K562 (cell line): ENCODE results near the gene TP53BP2. TPM values are rescaled to one million over a fixed set of nuclear protein-coding genes. Genes with fewer than 3 reads are reported as not detected.

Source experiments
- ATAC-seq: fragments of 200-7000 bp; cut with Tn5 transposase; 3 replicates; pipeline ENCODE4 v1.9.1; 2020; ENCODE audit warnings: moderate library complexity
- BruUV-seq: library from RNA; stranded (reverse); fragments of 400-500 nt; replicated peaks from 2 replicates; lab custom pipeline; 2021; lab: Mats Ljungman, UMichigan
- CTCF ChIA-PET: fragments of 300-600 bp; formaldehyde crosslinking; extraction: SDS; loops from one replicate; lab custom pipeline; 2021; ENCODE audit warnings: low intra/inter-chr PET ratio; lab: Yijun Ruan, JAX
- POLR2A ChIA-PET: fragments of 300-600, 350-650 bp; sonication (Branson Sonifier 250); formaldehyde crosslinking; extraction: SDS; loops from one replicate; lab custom pipeline; 2021; ENCODE audit warnings: antibody characterized with exemption, inconsistent platforms; lab: Yijun Ruan, JAX
- DNase-seq, 4 experiments: peaks; one replicate each; pipeline versions ENCODE4 v3.0.0 to v3.0.0-alpha.2; 2011 to 2018; ENCODE audit warnings: low spot score in 3 of 4, mixed read lengths in 3 of 4; ENCODE audit errors: extremely low read depth in 1 of 4
- FAIRE-seq: peaks from 2 replicates; lab custom pipeline; 2011; peaks lifted over from hg19 to GRCh38; lab: Jason Lieb, UNC
- H2AFZ ChIP-seq: 2 replicates; pipeline ENCODE4 v1.6.0; 2011; ENCODE audit warnings: low read depth, low read length, control low read depth, inconsistent platforms
- H3K27ac ChIP-seq: fragments of 200-600 bp; 3 replicates; pipeline ENCODE4 v1.8.0; 2011; ENCODE audit warnings: low read depth, mild to moderate bottlenecking, control low read depth, inconsistent platforms, low read length, moderate library complexity, mixed read lengths; ENCODE audit errors: extremely low read depth
- H3K27me3 ChIP-seq, 2 experiments: fragments of 300-600 bp in 1 of 2; 2 replicates in 1 of 2; 3 replicates in 1 of 2; pipeline versions ENCODE4 v1.6.0 to v1.8.0; 2011; ENCODE audit warnings: inconsistent platforms in 2 of 2, low read length in 2 of 2, mild to moderate bottlenecking in 1 of 2, mixed read lengths in 1 of 2, moderate library complexity in 1 of 2; ENCODE audit not compliant: control insufficient read depth in 2 of 2, insufficient read depth in 2 of 2
- H3K36me3 ChIP-seq: fragments of 300-600 bp; 3 replicates; pipeline ENCODE4 v1.8.0; 2011; ENCODE audit warnings: mild to moderate bottlenecking, low read length, inconsistent platforms; ENCODE audit not compliant: control insufficient read depth, insufficient read depth
- H3K4me1 ChIP-seq, 2 experiments: fragments of 200-600 bp in 1 of 2; replicated peaks in 1 of 2; 2 replicates in 1 of 2; 3 replicates in 1 of 2; pipeline versions ENCODE4 v1.5.1 to v1.8.0; 2011; ENCODE audit warnings: inconsistent platforms in 2 of 2, low read length in 2 of 2, mild to moderate bottlenecking in 1 of 2, mixed read lengths in 1 of 2, moderate library complexity in 1 of 2; ENCODE audit not compliant: control insufficient read depth in 2 of 2, insufficient read depth in 2 of 2
- H3K4me2 ChIP-seq: 2 replicates; pipeline ENCODE4 v1.6.1; 2011; ENCODE audit warnings: low read length, control low read depth, inconsistent platforms, mixed read lengths; ENCODE audit not compliant: insufficient read depth
- H3K4me3 ChIP-seq: fragments of 200-600 bp; sonication (generic), shearing (Covaris generic); 2 replicates; pipeline ENCODE4 v1.5.1; 2016; ENCODE audit warnings: control low read depth, inconsistent platforms
- H3K79me2 ChIP-seq: fragments of 200-600 bp; 3 replicates; pipeline ENCODE4 v1.8.0; 2011; ENCODE audit warnings: low read length, inconsistent platforms; ENCODE audit not compliant: control insufficient read depth, insufficient read depth
- H3K9ac ChIP-seq, 2 experiments: 2 replicates each; pipeline versions ENCODE4 v1.6.0 to v1.6.1; 2011; ENCODE audit warnings: low read depth in 2 of 2, low read length in 2 of 2, control low read depth in 1 of 2, inconsistent platforms in 1 of 2, mild to moderate bottlenecking in 1 of 2, mixed read lengths in 1 of 2; ENCODE audit not compliant: insufficient read depth in 1 of 2
- H3K9me1 ChIP-seq: one replicate; pipeline ENCODE4 v1.6.0; 2011; ENCODE audit warnings: inconsistent platforms, mild to moderate bottlenecking, low read length, moderate library complexity; ENCODE audit not compliant: control insufficient read depth, insufficient read depth
- H3K9me3 ChIP-seq: replicated peaks from 2 replicates; pipeline ENCODE4 v1.5.1; 2011; ENCODE audit warnings: low read depth, low read length, inconsistent platforms; ENCODE audit not compliant: control insufficient read depth, insufficient read depth
- H4K20me1 ChIP-seq: replicated peaks from 2 replicates; pipeline ENCODE4 v1.6.1; 2011; ENCODE audit warnings: low read length, inconsistent platforms, mixed read lengths; ENCODE audit not compliant: control insufficient read depth, insufficient read depth
- BRF1 ChIP-seq: IDR thresholded peaks from 3 replicates; pipeline ENCODE4 v1.6.1; 2011; ENCODE audit warnings: borderline replicate concordance, mild to moderate bottlenecking; ENCODE audit not compliant: insufficient read length; ENCODE audit errors: extremely low read depth
- MYC ChIP-seq, 2 experiments: fragments of 250-450 bp in 1 of 2; sonication (Bioruptor Pico) in 1 of 2; IDR thresholded peaks; 2 replicates each; pipeline versions ENCODE4 v1.5.1 to v1.6.1; 2012 to 2021; ENCODE audit warnings: low read depth in 2 of 2, borderline replicate concordance in 1 of 2, improper control_type of control experiment in 1 of 2, low read length in 1 of 2, mild to moderate bottlenecking in 1 of 2, moderate library complexity in 1 of 2
- NR2C1 ChIP-seq, 2 experiments: fragments of 450-650 bp; IDR thresholded peaks; 2 replicates each; pipeline ENCODE4 v1.6.1; 2017; ENCODE audit warnings: mild to moderate bottlenecking in 2 of 2, antibody characterized with exemption in 1 of 2, inconsistent platforms in 1 of 2, missing compliant biosample characterization in 1 of 2, missing genetic modification characterization in 1 of 2
- SIRT6 ChIP-seq: IDR thresholded peaks from one replicate; pipeline ENCODE4 v1.6.1; 2012; ENCODE audit warnings: low read depth, mild to moderate bottlenecking, control low read depth, inconsistent platforms, low read length, moderate library complexity
- SRF ChIP-seq, 2 experiments: fragments of 250-450, 450-650 bp in 1 of 2; sonication (Bioruptor Pico) in 1 of 2; sonication (generic) in 1 of 2; formaldehyde crosslinking; IDR thresholded peaks; 2 replicates each; pipeline versions ENCODE4 v1.5.0 to v1.5.1; 2020 to 2022; ENCODE audit warnings: mild to moderate bottlenecking in 1 of 2, missing genetic modification reagents in 1 of 2
- WGBS: fragments of 100-300 bp; shearing (Covaris generic); methylation state at CpG from one replicate; pipeline ENCODE4 v1.1.6; 2016; ENCODE audit warnings: low coverage, mixed read lengths; ENCODE audit not compliant: insufficient coverage; ENCODE audit errors: missing lambda C conversion rate; 5-methylcytosine and 5-hydroxymethylcytosine counted together
- in situ Hi-C: fragments of 300-500 bp; cut with MboI; formaldehyde crosslinking; loops from 4 replicates; pipeline ENCODE4 v1.15.0; 2018; ENCODE audit warnings: inconsistent platforms, mixed read lengths
- intact Hi-C: fragments of 100-400 bp; cut with micrococcal nuclease; formaldehyde crosslinking; loops from 2 replicates; pipeline ENCODE4 v1.14.2; 2022
- polyA plus RNA-seq, 8 experiments: library from polyadenylated mRNA; depleted of rRNA in 4 of 8; stranded (reverse) in 5 of 8; unstranded in 3 of 8; fragments of >200 nt; fragmentation: Nextera tagmentation in 2 of 8; fragmentation: Illumina TruSeq in 1 of 8; extraction: Ambion mirVana in 2 of 8; extraction: Trizol in 1 of 8; gene quantifications; 2 replicates each; pipeline versions ENCODE4 v1.2.1 to v1.2.3, GENCODE V29; 2011 to 2014; ENCODE audit warnings: inconsistent platforms in 1 of 8, missing spikeins in 1 of 8
- total RNA-seq, 7 experiments: library from RNA; depleted of rRNA in 6 of 7; stranded (reverse); fragments of >200 nt in 6 of 7; fragmentation: Illumina TruSeq in 2 of 7; extraction: Trizol in 2 of 7; gene quantifications; 2 replicates each; pipeline versions ENCODE4 v1.2.1 to v1.2.3, GENCODE V29; 2011 to 2021; ENCODE audit warnings: low replicate concordance in 1 of 7
- TF ChIP-seq, protein P1 (sequence below): fragments of 450-650 bp; formaldehyde crosslinking; IDR thresholded peaks from 2 replicates; pipeline ENCODE4 v1.4.0; 2020; ENCODE audit warnings: mild to moderate bottlenecking, moderate library complexity
- TF ChIP-seq, protein P2 (sequence below): fragments of 250-450 bp; sonication (Bioruptor Pico); IDR thresholded peaks from 2 replicates; pipeline ENCODE4 v1.8.0; 2022; ENCODE audit warnings: moderate library complexity, mild to moderate bottlenecking, inconsistent platforms

TP53BP2 gene
- total and polyA plus RNA-seq, 9 of the 15 experiments (the other 6 are each of a cell fraction or from before 2014, with no cell fraction given), result 17.0 to 69.6 (median 40.1) TPM

DNA sequence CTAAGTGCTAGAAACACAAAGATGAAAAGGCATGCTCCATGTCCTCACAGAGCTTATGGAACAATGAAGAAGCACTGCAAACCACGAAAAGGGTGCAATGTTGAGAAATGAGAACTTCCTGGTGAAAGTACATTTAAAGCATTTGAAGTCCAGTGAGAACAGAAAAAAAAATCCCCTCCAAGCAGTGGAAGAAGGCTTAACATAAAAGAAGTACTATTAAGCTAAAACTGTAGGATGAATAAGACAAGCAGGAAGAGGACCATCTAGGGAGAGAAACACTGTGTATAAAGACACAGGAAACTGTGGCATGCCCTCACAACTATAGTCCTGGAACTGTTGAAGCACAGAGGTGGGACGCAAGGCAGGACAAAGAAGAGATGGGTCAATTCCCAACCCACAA, 10.0 kb downstream of the TP53BP2 start:
- intact Hi-C loops, result no loop called here
- Histone ChIP-seq H3K79me2 (peaks cover 98% of the 10 kb centered on the region), H3K9ac (no peak overlapping the region), H3K4me1 (peaks cover 15 to 70% of the 10 kb centered on the region in 2 experiments), H3K27me3 (no peaks in the 10 kb centered on the region), H4K20me1 (peaks cover 63% of the 10 kb centered on the region), H3K9me3 (no peaks in the 10 kb centered on the region), H3K4me2 (no peak overlapping the region), H3K4me3 (no peak overlapping the region), H3K9me1 (no peaks in the 10 kb centered on the region), H3K27ac (no peak overlapping the region; the same call in 2 of the 3 replicates), H3K36me3 (peaks cover 12% of the 10 kb centered on the region; the same call in 1 of the 3 replicates), H2AFZ (no peak overlapping the region)
- in situ Hi-C loops, result no loop called here
- DNase-seq (no peak), FAIRE-seq (no peak), ATAC-seq (no peak)
- ChIA-PET CTCF (no interaction called here), POLR2A (interaction anchor here (1.0 to 4.2 kb wide), 3 partner anchors 9 to 16 kb away, joined by 4 to 22 read pairs (median 9); partner anchors contain the start of gene TP53BP2)
- 67% methylated on average over 2 of the region's 2 CpGs for WGBS
- BruUV-seq, result no TSS peak
- no peak for TF ChIP-seq BRF1
- TF ChIP-seq SRF (CRISPR knock-in tag; IDR thresholded peaks at IDR 0.05), result no peak
- TF ChIP-seq, protein P1, sequence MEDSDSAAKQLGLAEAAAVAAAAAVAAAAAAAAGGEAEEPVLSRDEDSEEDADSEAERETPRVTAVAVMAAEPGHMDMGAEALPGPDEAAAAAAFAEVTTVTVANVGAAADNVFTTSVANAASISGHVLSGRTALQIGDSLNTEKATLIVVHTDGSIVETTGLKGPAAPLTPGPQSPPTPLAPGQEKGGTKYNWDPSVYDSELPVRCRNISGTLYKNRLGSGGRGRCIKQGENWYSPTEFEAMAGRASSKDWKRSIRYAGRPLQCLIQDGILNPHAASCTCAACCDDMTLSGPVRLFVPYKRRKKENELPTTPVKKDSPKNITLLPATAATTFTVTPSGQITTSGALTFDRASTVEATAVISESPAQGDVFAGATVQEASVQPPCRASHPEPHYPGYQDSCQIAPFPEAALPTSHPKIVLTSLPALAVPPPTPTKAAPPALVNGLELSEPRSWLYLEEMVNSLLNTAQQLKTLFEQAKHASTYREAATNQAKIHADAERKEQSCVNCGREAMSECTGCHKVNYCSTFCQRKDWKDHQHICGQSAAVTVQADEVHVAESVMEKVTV, result no peak
- no peak for TF ChIP-seq MYC (IDR thresholded peaks at IDR 0.05; ENCODE audit: low read depth, low read length)
- no peak for TF ChIP-seq MYC (CRISPR knock-in tag; IDR thresholded peaks at IDR 0.05; ENCODE audit: borderline replicate concordance, low read depth)
- TF ChIP-seq, protein P2, sequence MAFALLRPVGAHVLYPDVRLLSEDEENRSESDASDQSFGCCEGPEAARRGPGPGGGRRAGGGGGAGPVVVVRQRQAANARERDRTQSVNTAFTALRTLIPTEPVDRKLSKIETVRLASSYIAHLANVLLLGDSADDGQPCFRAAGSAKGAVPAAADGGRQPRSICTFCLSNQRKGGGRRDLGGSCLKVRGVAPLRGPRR, result no peak
- no peak for TF ChIP-seq SIRT6
- no peak for TF ChIP-seq NR2C1 (IDR thresholded peaks at IDR 0.05)
- no peak for TF ChIP-seq NR2C1 (tag; IDR thresholded peaks at IDR 0.05)
